Epidermal melanocyte (primary cell): ENCODE measurements around the gene RAP1B.

ENCODE experiments used
- DNase-seq: peaks from one replicate; pipeline ENCODE4 v3.0.0; 2011; ENCODE audit warnings: low spot score; ENCODE audit not compliant: insufficient read length

RAP1B gene

GRCh38 chr12:68699486-68699885, 88.8 kb downstream of the RAP1B start:
- no peak for DNase-seq
